ENCODE results near the gene MGP. TPM values are rescaled to one million over a fixed set of nuclear protein-coding genes. Genes with fewer than 3 reads are reported as not detected.

The MGP gene
- total RNA-seq, 4 donors from 2014 or later = 32.4 to 67.3 (median 47.1) TPM

- no peak overlapping the region for H3K27ac ChIP-seq
- TF ChIP-seq POLR2A (IDR thresholded peaks at IDR 0.05) = no peak
- TF ChIP-seq, protein P1, sequence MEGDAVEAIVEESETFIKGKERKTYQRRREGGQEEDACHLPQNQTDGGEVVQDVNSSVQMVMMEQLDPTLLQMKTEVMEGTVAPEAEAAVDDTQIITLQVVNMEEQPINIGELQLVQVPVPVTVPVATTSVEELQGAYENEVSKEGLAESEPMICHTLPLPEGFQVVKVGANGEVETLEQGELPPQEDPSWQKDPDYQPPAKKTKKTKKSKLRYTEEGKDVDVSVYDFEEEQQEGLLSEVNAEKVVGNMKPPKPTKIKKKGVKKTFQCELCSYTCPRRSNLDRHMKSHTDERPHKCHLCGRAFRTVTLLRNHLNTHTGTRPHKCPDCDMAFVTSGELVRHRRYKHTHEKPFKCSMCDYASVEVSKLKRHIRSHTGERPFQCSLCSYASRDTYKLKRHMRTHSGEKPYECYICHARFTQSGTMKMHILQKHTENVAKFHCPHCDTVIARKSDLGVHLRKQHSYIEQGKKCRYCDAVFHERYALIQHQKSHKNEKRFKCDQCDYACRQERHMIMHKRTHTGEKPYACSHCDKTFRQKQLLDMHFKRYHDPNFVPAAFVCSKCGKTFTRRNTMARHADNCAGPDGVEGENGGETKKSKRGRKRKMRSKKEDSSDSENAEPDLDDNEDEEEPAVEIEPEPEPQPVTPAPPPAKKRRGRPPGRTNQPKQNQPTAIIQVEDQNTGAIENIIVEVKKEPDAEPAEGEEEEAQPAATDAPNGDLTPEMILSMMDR (IDR thresholded peaks at IDR 0.05 in 4 of 5, conservative IDR thresholded peaks at IDR 0.05 in 1 of 5) = no peak
- in situ Hi-C loops (cut with MboI; ENCODE audit: low sequenced_read_pairs in 4 of 4) (no loop called here), intact Hi-C loops (cut with DNase I; ENCODE audit: low total_unique reads) (no loop called here)
- ATAC-seq = no peak
- no peaks in the 10 kb centered on the region for H3K36me3 ChIP-seq
- DNase-seq = no peak
- no peaks in the 10 kb centered on the region for H3K9me3 ChIP-seq
- H3K27me3 ChIP-seq = no peaks in the 10 kb centered on the region
- no peak overlapping the region for H3K4me3 ChIP-seq
- no peaks in the 10 kb centered on the region for H3K4me1 ChIP-seq
These were observed 7.2 kb downstream of the MGP start for GRCh38 chr12:14878488-14878887.

DNA sequence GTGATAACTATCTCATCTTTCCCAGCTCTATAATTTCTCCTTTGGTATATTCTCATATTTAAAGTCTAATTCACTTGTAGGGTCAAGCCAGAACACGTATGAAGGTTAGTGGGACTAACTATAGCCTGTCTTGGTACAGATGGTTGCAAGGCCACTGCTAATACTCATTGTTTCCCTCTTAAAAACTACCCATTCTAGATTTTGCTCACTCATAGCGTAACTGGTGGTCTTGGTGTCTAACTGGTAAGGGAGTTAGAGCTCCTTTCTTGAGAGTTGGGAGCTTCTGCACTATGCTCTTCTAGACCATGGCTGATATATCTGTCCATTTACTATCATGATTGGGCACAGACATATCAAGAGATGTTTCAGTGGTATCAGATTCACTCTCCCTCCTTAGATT lies 8.8 kb downstream of the MGP start:
- Histone ChIP-seq H3K4me1 (no peaks in the 10 kb centered on the region), H3K27ac (no peak overlapping the region), H3K27me3 (no peaks in the 10 kb centered on the region), H3K36me3 (no peaks in the 10 kb centered on the region), H3K9me3 (no peaks in the 10 kb centered on the region), H3K4me3 (no peak overlapping the region)
- DNase-seq = no peak
- intact Hi-C loops (cut with DNase I; ENCODE audit: low total_unique reads) (no loop called here), in situ Hi-C loops (cut with MboI; ENCODE audit: low sequenced_read_pairs in 4 of 4) (no loop called here)
- TF ChIP-seq, protein P1 (IDR thresholded peaks at IDR 0.05 in 4 of 5, conservative IDR thresholded peaks at IDR 0.05 in 1 of 5) = no peak
- no peak for TF ChIP-seq POLR2A (IDR thresholded peaks at IDR 0.05)
- ATAC-seq = no peak

- Histone ChIP-seq H3K36me3 (no peaks in the 10 kb centered on the region), H3K27me3 (no peaks in the 10 kb centered on the region), H3K9me3 (no peaks in the 10 kb centered on the region), H3K27ac (no peak overlapping the region), H3K4me1 (no peaks in the 10 kb centered on the region), H3K4me3 (no peak overlapping the region)
- ATAC-seq (no peak), DNase-seq (no peak)
- in situ Hi-C loops (cut with MboI; ENCODE audit: low sequenced_read_pairs in 4 of 4) = no loop called here
- intact Hi-C loops (cut with DNase I; ENCODE audit: low total_unique reads) = no loop called here
- TF ChIP-seq, protein P1 (IDR thresholded peaks at IDR 0.05 in 4 of 5, conservative IDR thresholded peaks at IDR 0.05 in 1 of 5) = no peak
- no peak for TF ChIP-seq POLR2A (IDR thresholded peaks at IDR 0.05)
These were observed 10.8 kb downstream of the MGP start for GRCh38 chr12:14874882-14875281.

GRCh38 chr12:14873440-14874185 lies 12.0 kb downstream of the MGP start:
- Histone ChIP-seq H3K9me3 (no peaks in the 10 kb centered on the region), H3K4me3 (no peak overlapping the region), H3K27ac (no peak overlapping the region), H3K36me3 (no peaks in the 10 kb centered on the region), H3K27me3 (no peaks in the 10 kb centered on the region), H3K4me1 (no peaks in the 10 kb centered on the region)
- ATAC-seq (no peak), DNase-seq (no peak)
- TF ChIP-seq, protein P1 (IDR thresholded peaks at IDR 0.05 in 4 of 5, conservative IDR thresholded peaks at IDR 0.05 in 1 of 5) = no peak
- no peak for TF ChIP-seq POLR2A (IDR thresholded peaks at IDR 0.05)
- in situ Hi-C loops (cut with MboI; ENCODE audit: low sequenced_read_pairs in 4 of 4) = no loop called here
- intact Hi-C loops (cut with DNase I; ENCODE audit: low total_unique reads) = no loop called here

DNA sequence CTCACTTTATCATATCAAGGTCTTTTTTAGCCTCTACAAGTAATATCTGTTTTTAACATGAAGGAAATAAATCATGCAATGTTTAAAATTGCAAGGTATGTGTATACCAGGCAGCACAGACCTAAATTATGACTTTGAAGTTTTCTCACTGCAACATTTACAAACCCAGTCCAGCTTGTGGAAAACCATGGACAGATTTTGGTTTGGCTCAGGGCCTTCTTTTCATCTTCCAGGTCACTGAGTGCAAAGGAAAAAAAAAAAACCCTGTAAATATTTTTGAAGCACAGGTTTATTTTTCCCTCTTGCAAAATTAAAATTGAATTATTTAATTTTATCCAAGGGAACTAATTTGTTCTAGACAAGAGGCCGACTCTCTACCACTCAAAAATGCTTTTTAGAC lies 13.8 kb downstream of the MGP start:
- no peaks in the 10 kb centered on the region for H3K4me1 ChIP-seq
- H3K4me3 ChIP-seq = no peak overlapping the region
- TF ChIP-seq POLR2A (IDR thresholded peaks at IDR 0.05) = no peak
- TF ChIP-seq, protein P1 (IDR thresholded peaks at IDR 0.05 in 4 of 5, conservative IDR thresholded peaks at IDR 0.05 in 1 of 5) = no peak
- DNase-seq (no peak), ATAC-seq (no peak)
- intact Hi-C loops (cut with DNase I; ENCODE audit: low total_unique reads) (no loop called here), in situ Hi-C loops (cut with MboI; ENCODE audit: low sequenced_read_pairs in 4 of 4) (no loop called here)
- no peaks in the 10 kb centered on the region for H3K36me3 ChIP-seq
- H3K27ac ChIP-seq = no peak overlapping the region
- H3K27me3 ChIP-seq = no peaks in the 10 kb centered on the region
- H3K9me3 ChIP-seq = no peaks in the 10 kb centered on the region
